Activated CD4-positive, alpha-beta T cell treated with anti-CD3 and anti-CD28 coated beads for 24 hours (primary cell): ENCODE data around the gene SEC16B.

Experiments
- DNase-seq, 2 donors: peaks; one replicate each; pipeline ENCODE4 v3.0.0-alpha.2; 2020; ENCODE audit warnings: low read depth in 2 of 2

The SEC16B gene

DNA sequence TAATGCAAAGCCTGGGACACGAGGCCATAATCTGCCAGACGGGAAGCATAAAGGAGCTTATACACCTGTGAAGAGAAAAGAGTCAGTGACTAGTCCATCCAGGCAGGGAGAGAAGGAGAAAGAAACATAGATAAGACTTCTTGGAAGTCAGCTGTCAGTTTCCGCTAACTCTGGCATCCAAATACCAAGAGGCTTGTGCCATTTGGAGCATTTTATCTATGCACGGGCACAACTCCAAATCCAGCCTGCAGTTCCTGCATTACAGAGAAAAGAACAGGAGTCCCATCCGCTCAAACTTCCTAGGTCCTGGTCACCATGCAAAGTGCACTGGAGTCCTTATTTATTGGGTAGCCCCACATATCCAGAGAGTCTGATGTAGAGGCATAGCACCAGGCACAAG is 27.9 kb downstream of the SEC16B start:
- no peak for DNase-seq

DNA sequence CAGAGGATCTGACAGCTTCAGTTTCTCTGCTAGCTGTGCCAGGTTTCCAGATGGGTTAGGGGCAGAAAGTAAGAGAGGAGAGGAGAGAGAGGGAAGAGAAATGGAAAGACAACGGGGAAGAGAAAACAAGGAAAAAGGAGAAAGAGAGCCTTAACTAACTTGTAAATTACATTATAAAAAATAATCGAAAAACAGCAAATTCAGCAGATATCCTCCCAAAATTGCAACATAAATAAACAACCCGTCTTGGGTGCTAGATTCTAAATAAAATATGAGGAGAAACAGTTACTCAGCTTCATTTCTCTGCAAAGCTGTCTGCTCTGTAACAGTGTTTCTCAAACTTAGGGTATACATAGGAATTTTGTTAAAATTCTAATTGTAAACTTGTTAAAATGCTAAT is 29.2 kb downstream of the SEC16B start:
- DNase-seq, result no peak

DNA sequence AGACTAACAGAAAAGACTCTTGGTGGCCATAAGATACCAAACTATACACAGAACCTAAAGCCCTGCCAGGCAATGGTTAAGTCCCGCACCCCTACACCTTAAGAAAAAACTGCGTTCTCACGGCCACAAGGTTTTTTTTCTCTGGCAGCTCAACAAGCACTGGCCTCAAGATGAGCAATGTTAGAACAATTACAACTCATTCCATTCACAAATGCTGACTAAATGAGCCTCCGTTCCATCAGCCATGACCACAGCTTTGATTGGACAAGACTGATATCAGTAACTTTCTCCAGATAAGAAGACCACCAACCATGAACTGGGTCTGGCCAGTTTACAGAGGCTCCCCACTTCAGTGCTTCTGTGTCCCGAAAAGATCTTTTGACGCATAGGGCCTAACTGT is 31.9 kb downstream of the SEC16B start:
- DNase-seq, result no peak

DNA sequence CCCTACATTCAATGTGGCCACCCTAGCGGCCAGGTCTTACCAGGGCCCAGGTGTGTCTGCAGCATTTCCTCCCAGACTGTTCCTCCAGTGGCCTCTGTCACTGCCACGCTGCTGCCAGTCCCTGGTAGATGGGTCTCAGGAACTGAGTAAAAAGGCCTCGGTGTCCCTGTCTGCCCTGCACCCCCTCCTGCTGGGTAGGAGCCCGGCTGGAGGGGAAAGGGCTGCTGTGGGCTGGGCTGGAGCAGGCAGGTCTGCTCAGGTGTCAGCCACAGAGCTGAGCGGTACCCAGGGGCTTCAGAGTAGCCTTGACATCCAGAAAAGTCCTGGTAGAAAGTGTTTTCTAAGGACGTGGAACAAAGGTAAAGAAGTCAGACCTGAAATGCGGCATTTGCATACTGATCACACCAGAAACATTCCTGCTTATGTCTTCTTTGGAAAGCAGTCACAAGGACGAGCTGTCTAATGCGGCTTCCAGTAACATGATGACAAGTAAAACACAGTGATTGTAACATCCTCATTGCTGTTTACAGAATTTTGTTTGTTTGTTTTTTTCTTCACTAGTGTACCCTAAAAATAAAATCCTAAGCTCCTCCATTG is 32.6 kb downstream of the SEC16B start:
- no peak for DNase-seq

DNA sequence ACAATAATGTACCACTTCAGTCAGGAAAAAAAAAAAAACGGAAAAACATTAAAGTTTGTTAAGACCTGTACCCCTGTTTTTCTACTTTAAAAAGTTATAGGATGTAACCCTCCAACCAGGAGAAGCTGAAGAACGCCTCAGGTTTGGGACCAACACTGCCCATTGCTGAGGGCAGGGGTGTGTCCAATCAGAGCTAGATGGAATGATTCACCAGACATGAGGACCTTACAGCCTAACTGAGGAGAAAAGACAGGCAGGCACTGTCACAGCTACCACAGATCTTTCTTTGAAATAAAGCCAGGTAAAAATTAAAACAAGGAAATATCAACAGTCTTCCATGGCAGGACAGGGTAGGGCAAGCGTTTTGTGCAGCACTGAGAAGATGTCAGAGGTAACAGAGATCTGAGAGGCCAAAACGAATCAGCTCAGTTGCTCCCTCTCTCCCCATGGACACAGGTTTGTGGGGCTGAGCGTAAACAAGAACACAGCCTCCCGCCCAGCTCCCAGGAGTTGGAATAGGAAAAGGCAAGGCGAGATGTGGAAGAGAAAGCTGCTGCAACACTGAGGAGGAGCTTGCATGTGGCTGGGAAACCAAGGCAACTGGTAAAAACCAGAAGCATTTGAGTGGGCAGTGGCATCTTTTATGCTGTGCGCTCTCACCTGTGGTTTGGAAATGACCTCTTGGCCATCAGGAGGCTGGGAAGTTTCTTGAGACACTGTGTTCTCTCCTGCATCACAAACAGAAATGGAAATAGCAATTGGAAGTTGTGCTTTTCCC is 34.0 kb downstream of the SEC16B start:
- DNase-seq, result no peak

DNA sequence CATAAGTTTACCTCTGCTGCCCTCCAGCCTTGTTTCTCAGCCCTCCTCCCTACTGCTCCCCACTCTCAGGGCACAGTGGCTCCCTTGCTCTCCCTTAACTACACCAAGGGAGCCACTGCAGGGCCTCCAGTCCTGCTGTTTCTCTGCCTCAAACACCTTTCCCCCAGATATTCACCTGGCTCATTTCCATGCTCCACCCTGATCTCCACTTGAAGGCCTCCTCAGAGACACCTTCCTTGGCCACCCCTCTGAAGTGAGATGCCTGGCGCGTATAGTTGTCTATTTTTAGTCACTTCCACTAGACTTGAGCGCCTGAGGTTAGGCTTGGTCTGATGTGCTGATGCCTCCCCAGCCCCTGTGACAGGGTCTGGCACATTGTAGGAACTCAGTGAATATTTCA is 34.9 kb downstream of the SEC16B start:
- DNase-seq, result no peak

DNA sequence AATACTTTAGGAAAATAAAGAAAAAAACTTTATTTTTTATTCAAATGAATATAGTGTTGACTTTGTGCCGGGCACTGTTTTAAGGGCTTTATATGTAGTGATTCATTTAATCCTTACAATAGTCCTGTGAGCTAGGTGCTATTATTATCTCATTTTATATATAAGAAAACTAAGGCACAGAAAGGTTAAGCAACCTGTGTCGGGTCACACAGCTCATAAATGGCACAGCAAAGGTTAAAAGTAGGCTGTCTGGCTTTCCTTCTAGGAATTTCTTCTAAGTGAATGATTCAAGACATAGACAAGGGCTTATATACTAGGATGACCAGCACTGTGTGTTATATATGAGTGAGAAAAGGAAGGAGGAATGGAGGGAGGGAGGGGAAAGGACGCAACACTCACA is 35.4 kb downstream of the SEC16B start:
- DNase-seq, result no peak

DNA sequence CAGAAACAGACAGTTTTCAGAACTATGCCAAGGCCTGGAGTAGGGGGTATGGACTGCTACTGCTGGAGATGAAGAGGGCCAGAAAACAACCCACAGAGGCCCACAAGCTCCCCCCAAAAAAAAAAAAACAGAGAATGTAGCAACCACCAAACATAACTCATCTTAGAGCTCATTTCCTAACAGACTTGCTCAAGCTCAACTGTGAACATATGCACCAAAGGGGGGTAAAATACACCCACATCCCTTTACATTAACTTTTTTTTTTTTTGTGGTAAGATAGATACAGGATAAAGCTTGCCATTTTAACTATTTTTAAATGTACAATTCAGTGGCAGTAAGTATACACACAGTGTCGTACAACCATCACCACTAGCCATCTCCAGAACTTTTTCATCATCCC is 36.0 kb downstream of the SEC16B start:
- DNase-seq, result no peak

DNA sequence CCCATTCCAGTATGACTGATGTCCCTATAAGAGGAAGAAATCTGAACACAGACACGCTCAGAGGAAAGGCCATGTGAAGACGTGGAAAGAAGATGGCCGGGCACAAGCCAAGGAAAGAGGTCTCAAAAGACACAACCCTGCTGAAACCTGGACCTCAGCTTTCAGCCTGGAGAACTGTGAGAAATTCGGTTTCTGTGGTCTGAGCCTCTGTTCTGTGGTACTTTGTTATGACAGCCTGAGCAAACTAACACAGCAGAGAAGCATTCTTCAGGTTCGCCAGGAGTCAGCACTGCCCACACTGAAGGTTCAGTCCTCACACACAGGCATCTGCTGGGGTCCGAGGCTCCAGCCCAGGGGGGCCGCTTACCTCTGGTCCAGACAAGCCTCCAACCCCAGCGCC is 37.7 kb downstream of the SEC16B start:
- DNase-seq, result no peak

DNA sequence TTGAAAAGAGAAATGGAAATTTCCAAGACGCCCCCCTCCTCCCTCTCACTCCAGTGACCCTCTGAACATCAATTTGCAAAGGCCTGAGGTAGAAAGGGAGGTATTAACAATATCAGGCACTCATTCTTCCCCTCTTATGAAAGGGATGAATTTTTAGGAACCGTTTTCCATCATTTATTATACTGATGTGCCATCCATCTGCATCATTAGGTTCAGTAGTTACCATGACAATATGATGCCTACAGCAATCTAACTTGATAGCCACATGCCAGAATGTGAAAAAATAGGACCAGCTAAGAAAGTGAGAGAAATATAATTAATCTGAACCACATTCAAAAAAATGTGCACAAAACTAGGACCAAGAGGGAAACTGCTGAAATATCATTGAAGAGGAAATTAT is 40.9 kb downstream of the SEC16B start:
- DNase-seq, result no peak

DNA sequence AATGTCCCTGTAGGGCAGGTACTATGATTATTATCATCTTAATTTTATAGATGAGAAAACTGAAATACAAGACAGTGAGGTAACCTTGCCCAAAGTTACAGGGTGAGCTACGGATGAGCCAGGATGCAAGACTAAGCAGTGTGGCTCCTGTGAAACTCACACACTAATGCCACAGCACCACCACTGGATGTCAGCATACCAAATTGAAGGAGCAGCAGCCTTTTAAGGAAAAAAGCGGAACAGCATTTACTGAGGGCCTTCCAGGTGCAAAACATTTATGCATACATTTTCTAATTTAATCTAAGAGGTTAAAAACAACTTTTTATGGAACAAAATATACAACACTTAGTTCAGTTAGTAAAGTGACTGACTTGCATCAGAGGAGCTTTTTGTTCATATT is 41.7 kb downstream of the SEC16B start:
- no peak for DNase-seq

DNA sequence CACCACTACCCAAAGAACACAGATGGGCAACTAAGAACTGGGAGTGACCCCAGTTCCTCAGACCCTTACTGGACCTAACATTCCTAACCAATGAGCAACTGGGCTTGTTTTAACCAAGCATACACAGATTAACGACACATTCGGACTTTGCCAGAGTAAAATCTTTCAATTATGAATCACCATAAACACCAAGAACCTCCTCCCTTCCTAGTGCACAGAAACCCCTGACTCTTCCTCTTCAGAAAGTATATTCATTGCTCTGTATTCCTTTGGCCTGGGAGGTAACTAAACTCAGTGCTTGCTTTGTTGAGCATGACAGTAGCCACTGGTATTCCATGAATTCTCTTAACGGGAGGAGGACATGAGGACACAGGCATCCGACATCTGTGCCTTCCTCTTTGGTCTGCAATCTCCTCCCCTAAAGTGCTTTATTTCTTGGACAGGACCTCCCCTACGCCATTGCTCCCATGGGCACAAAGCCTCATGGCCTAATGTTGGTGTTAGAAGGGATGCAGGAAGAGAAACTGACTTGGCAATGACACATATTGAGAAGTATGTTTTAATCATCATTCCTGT is 42.7 kb downstream of the SEC16B start:
- no peak for DNase-seq

DNA sequence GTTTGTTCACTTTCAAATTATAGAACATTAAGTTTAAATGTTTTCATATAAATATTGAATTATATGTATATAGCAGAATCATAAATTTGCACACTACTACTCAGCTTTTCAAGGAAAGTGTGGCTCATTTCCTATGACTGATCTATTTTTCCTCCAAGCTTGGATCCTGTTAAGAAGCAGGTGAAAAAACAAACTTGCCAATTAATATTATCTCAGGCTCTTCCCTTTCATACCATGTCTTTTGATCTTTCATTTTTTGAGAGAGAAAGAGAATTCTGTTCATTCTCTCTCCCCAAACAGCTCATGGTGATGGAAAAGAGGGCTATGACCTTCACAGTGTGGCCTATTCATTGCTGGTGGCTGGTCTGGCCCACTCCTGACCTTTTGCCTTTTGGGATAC is 43.7 kb downstream of the SEC16B start:
- no peak for DNase-seq

DNA sequence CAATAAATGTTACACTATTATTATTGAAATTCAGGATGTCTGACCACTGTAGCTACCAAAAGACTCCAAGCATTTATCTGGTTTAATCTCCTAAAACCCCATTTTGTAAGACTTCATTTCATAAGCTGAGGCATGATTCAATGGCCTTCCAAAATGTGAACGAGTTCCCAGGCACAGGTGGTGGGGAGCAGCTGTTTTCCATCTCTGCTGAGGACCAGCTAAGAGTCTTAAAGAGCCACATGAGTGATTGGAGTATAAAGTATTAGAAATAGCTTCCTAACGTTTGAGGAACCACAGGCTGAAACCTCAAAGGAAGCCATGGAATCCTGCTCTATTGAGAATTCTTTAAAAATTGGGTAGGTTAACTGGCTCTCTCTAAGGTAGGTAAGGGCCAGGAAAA is 44.9 kb downstream of the SEC16B start:
- DNase-seq, result no peak

DNA sequence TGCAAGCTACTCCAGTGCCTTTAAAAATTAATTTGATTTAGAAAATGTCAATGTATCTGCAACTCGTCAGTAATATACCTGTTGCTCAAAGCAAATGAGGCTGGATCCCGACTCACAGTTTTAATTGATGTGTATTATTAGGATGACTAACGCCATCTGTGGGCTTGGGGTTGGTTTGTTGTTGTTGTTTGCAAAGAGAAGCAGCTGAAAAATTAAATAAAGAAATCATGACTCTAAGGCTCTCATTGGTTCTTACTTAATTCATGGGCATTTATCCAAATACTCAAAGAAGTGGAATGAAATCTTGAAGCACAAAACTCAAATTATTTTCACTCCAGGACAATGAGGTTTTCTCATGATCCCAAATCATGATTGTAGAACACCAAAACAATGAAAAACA is 46.4 kb downstream of the SEC16B start:
- no peak for DNase-seq

DNA sequence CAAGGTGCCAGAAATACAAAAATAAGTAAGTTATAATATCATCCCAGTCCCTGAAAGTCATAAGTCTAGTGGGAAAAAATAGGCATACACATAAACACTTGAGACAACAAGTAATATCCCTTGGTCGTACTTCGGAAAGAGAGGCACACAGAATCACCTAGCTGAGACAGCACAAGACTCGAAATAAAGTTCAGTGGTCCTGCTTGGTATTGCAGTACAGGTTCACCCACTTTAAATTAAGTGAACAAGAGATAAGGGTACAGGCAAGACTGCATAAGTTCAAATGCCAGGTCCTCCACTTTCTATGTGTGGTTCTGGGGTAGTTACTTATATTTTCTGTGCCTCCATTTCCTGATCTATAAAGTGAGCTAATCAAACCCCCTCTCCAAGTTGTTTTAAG is 47.6 kb downstream of the SEC16B start:
- DNase-seq, result no peak

DNA sequence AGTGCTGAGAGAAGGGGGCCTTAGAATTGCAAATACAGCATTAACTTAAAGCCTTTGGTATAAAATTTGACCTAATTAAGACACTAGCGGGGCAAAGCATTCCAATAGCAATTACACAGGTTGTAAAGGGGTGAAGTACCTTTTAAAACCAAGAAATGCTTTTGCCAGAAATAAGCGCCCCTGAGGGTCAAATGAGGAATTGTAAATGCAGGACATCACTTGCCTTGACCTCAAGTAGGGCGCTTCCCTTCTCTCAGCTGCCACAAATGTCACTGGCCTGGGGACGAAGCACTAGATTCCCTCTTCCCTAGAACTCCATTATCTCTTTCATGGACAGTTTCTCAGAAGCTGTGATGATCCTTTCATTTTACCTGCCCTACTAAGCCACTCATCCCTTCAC is 48.3 kb downstream of the SEC16B start:
- DNase-seq, result no peak

DNA sequence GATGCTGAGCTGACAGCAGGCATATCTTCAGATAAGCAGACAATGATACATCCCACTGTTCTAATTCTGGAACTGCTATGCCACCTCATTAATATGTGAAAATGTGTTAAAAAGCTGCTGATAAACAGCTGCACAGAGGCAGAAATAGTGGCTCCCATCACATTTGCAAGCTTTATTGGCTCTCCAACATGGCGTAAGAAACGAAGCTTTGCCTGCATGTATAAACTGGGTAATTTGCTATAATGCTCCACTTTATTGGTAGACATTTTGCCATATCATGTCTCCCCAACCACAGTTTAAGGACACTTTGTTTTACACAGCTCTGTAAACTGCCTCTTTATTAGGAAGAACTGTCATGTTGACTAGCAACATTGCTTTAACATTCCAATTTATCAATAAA is 49.8 kb downstream of the SEC16B start:
- no peak for DNase-seq

DNA sequence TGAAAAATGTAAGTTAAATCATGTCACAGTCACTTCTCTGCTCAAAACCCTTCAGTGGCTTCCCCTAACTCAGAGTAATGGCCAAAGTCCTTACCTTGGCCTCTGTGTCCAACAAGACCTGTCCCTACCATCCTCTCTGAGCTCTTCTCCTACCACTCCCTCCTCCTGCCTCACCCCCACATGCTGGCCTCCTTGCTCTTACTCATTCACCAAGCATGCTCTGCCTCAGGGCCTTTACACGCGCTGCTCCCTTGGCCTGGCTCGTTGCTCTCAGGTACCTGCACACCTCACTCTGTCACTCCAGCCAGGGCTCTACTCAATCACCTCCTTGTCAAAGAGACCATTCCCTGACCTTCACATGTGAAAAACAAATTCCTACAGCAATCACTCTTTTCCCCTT is 54.2 kb downstream of the SEC16B start:
- no peak for DNase-seq

DNA sequence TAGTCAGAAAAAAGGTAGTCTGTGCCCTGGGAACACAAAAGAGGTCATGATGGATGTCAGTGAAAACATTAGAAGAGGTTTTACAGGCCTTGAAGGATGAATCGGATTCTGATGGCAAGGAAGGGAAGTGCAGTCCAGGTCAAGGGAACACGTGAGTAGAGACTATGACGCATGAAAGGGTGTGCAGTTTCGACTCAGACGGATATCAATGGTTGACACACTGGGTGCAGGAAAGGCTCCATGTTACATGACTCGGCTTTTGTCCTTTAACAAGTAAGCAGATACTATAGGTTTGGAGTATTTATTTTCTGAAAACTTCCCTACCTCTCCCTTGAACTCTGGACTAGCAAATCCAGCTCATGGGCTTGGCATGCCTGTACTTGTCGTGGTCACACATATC is 55.3 kb downstream of the SEC16B start:
- DNase-seq, result no peak

DNA sequence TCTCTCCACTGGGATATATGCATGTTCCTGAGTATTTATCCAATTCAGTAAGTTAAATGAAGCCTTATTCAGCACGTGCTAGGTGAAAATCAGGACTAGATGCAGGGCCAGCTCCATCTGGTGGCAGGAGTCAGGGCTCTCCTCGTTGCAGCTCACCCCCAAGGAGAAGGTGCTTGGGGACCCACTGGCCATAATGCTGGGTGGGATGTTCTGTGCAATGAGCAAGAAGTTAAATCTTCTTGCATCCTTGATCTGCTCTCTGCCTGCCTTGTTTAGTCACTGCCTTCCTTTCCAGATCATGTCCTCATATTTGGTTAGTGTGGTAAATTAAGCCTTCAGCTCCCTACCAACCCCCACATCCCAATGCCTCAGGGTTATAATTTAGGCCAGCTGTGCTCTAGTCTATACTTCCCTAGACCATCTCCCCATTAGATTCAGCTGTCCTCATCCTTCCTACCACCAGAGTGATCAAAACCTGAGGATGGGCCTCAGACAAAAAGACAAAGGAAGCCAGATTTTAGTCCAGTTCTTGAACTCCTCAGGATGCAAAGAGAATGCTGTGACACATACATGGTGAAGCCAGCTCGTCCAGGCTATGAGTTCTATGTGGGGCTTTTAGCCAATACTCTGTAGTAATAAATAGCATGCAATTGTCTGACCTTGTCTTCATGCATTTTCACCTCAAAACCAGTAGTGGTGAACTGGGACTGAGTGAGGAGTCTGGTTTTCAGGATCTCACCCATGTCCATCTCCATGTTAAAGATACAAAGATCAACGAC is 55.9 kb downstream of the SEC16B start:
- no peak for DNase-seq

DNA sequence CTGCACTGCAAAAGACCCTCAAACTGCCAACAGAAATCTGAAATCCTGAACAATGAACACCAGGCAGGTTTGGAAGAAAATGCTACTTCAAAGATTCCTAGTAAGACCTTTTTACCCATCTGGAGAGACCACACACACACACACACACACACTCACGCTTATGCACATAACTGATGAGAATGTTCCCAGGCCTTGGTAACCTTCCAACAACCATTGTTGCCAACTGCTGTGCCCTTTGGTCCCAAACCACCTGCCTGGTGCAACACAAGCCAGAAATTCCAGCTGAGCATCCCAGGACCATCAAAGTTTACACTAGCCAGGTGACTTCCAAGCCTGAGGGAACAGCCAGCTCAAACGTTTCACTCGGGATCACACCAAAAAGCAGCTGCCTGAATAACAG is 56.9 kb downstream of the SEC16B start:
- no peak for DNase-seq

DNA sequence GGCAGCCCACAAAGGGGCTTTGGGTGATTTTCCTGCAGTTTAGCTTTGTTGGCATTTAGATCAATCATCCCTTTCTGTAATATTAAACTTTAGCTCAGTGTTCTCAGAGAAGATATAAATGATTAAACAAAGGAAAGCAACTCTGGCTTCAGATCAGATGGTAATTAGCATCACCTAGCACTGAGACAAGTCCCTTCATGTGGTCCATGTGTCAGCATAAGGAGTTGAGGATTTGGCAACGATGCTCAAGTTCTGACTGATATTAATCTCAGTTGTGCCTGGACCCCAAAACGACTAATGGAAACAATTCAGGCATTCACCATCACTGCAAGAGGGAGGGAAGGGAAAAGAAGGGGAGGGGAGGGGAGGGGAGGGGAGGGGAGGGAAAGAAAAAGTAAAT is 60.4 kb downstream of the SEC16B start:
- no peak for DNase-seq
